Daoy (cell line): ENCODE measurements around the gene SLC25A18. TPM values are rescaled to one million over a fixed set of nuclear protein-coding genes. Genes with fewer than 3 reads are reported as not detected.
"Not testable (repeated sequence)": the region's sequence is repeated elsewhere in the genome, so short reads cannot be mapped to it uniquely, and the experiment has no call there.

Experiments used
- DNase-seq: peaks from one replicate; pipeline ENCODE4 v3.0.0-alpha.2; 2015; ENCODE audit warnings: low read depth
- total RNA-seq: library from RNA; depleted of rRNA; stranded (reverse); fragments of >200 nt; shearing (Covaris generic); gene quantifications from 2 replicates; pipeline ENCODE4 v1.2.3, GENCODE V29; 2014; rRNA removed

The SLC25A18 gene
- total RNA-seq, 1 experiment from 2014 or later = 1.5 TPM

DNA sequence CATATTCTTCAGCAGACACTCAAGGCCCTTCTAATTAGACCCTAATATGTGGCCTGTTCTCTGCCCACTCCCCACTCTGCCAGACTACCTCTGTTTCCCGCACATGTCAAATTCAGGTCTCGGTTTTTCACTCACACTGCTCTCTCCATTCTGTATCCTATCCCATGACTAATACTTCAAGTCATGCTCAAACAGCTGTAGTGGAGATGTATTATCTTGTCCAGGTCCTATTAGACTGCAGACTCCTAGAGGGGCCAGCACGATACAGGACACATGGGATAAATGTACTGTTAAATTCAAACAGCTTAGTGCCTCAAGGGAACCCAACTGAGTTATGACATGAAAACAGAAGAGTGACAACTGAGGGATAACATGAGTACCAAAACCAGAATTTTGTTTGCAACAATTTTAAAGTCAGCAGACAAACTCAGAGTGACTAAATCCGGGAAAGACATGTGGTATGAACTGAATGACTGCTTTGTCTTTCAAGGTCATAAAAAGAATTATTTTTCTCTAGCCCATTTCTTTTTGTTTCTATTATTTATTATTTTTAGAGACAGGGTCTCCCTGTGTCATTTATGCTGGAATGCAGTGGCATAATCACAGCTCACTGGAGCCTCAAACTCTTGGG is 44.7 kb downstream of the SLC25A18 start:
- DNase-seq = no peak

- no peak for DNase-seq
Observed at GRCh38 chr22:17612057-17612456, 48.8 kb downstream of the SLC25A18 start.

DNA sequence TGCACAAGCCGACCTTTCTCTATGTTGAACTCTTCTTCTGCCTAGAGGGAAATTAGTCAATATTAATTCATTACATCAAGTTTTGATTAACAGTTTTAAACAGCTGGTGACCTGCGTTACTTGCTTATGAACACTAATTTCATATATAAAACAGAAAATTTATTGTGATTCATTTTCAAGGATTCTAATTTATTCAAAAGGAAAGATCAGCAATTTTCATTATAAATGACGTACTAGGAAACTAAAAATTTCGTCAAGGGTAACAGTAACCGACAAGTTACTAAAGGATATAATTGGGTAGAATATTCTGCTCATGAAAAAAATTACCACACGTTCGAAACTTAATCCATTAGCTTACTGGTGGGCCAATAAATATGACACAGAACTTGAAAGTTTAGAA is 50.0 kb downstream of the SLC25A18 start:
- no peak for DNase-seq

DNA sequence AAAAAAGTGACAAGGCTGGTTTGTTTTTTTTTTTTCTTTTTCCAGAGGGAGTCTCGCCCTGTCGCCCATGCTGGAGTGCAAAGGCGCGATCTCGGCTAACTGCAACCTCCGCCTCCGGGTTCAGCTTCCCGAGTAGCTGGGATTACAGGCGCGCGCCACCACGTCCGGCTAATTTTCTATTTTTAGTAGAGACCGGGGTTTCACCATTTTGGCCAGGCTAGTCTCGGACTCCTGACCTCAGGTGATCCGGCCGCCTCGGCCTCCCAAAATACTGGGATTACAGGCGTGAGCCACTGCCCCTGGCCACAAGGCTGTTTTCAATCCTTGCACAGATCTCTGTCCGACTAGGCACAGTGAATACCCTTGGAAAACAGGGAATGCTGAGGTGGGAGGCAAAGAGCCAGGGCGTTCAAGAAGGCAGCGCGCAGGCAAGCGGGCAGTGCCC is 64.7 kb downstream of the SLC25A18 start:
- no peak for DNase-seq

DNA sequence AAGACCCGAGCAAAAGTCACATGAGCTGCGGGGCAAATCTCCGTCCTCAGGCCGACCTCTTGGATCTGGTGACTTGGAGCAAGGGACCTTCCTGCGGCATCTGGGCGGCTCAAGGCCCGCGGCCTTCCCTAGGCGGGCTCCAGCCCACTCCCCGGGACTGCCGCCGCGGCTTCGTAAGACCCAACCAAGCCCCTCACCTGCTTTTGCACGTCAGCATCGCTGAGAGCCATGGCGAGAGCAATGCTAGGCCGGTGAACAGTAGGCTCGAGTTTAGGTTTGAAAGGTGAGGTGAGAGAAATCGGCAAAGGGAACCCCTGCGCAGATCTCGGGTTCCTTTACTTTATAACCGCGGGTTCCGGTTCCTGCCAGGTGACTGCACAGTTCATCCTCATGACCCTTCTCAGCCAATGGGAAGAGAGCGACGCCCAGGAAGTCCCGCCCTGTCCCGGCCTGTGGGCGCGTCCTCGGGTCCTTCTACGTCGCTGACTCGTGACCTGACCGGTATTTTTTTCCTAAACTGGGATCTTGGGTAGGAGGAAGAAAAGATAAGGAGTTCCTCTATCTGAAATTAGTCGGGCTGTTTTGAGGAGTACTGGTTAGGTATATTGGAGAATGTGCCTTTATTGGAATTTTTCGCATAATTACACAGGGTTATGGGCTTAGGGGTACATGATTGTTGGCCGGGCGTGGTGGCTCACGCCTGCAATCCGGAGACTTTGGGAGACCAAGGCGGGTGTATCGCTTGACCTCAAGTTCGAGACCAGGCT is 65.3 kb downstream of the SLC25A18 start, which contains the start of gene ATP6V1E1:
Gene ATP6V1E1, minus strand, starts transcription at position 344 of the 767 bp plus-strand sequence. Its CDS starts 114 bp downstream, at position 230.
- peak; percentile 97 for DNase-seq

DNA sequence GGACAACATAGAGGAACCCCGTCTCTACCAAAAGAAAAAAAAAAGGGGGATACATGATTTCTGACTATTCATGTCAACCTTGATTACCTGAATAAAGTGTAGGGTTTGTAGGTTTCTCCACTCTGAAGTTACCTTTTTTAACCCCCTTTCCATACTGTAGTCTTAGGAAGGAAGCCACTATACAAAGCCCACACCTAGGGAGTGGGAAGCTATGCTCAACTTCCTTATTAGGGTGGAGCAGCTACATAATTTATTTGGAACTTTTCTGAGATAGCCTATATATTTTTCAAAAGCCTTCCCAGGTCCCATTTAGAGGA is 65.8 kb downstream of the SLC25A18 start:
- DNase-seq = no peak

- no peak for DNase-seq
Observed at GRCh38 chr22:17629641-17630040, 66.3 kb downstream of the SLC25A18 start.

GRCh38 chr22:17631076-17631565 is 67.8 kb downstream of the SLC25A18 start:
- no peak for DNase-seq

- DNase-seq = peak; percentile 92
Observed at GRCh38 chr22:17633217-17633997, 70.1 kb downstream of the SLC25A18 start.

- DNase-seq = no peak
Observed at GRCh38 chr22:17633998-17634323, 70.7 kb downstream of the SLC25A18 start.

DNA sequence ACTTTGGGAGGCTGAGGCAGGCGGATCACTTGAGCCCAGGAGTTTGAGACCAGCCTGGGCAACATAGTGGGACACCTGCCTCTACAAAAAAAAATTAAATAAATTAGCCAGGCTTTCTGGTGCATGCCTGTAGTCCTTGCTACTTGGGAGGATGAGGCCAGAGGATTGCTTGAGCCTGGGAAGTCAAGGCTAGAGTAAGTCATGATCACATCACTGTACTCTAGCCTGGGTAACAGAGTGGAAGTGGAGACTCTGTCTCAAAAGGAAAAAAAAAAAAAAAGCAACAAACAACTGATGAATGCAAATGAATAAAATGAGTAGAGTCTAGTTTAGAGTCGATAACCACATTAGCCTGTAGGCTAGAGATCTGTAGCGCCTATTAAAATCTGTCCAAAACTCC is 71.4 kb downstream of the SLC25A18 start:
- no peak for DNase-seq

GRCh38 chr22:17636850-17637249 is 73.6 kb downstream of the SLC25A18 start:
- DNase-seq = not testable (repeated sequence)

- DNase-seq = no peak
Observed at GRCh38 chr22:17637490-17638181, 74.3 kb downstream of the SLC25A18 start.

- DNase-seq = no peak
Observed at GRCh38 chr22:17638182-17638431, 74.8 kb downstream of the SLC25A18 start.

GRCh38 chr22:17638432-17639246 is 75.3 kb downstream of the SLC25A18 start, which contains the start of gene BCL2L13:
BCL2L13 (plus strand) TSS chr22:17638757; CDS start chr22:17655712, 16,955 bp downstream.
- DNase-seq = peak; percentile 96

DNA sequence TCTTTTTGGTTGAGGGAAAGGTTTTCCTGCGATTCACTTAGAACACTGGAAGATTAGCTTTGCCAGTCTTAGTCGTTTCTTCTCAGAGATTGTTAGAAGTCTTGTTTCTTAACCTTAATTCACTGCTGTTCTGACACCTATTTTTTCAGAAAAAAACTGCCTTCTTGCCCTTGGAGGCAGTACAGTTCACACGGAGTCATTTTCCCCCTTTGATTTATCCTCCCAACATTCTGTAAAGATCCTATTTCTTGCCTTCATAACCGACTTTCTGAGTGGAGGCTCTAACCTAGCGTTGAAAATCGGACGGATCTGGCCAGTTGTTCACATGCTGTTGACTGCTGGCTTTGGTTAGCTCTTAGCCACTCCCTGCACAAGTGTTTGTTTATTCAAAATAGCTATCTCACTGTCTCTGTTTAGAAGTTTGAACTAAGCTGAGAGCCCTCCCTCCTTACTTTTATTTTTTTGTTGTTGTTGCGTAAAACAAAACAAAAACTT is 76.0 kb downstream of the SLC25A18 start:
- DNase-seq = peak; percentile 42

Other genes with a start within 250 kb of the SLC25A18 start
- 2.3 and 2.6 TPM in 2 replicates for gene CECR2, start 194.0 kb upstream of the SLC25A18 start, total RNA-seq
- gene ATP6V1E1, start 65.3 kb downstream of the SLC25A18 start, total RNA-seq = 123 and 124 TPM in 2 replicates
- 58.8 and 61.3 TPM in 2 replicates for gene BCL2L13, start 75.3 kb downstream of the SLC25A18 start, total RNA-seq
- 133 and 164 TPM in 2 replicates for gene BID, start 211.0 kb downstream of the SLC25A18 start, total RNA-seq